Stomach (tissue), 9 donors: ENCODE measurements around the gene FBL. TPM values are rescaled to one million over a fixed set of nuclear protein-coding genes. Genes with fewer than 3 reads are reported as not detected.
"Not testable (repeated sequence)": the region's sequence is repeated elsewhere in the genome, so short reads cannot be mapped to it uniquely, and the experiment has no call there.

ENCODE experiments used
- DNase-seq, 2 donors: peaks; one replicate each; pipeline versions ENCODE4 v3.0.0 to v3.0.0-alpha.2; 2013 to 2019
- H3K27ac ChIP-seq, 5 donors: fragments of 200-600 bp in 4 of 5; sonication (generic) in 4 of 5; one replicate each; pipeline ENCODE4 v1.5.1; 2013 to 2019; ENCODE audit warnings: mild to moderate bottlenecking in 1 of 5, moderate library complexity in 1 of 5
- H3K27me3 ChIP-seq, 3 donors: fragments of 200-600 bp; sonication (generic); one replicate each; pipeline ENCODE4 v1.5.1; 2017 to 2019; ENCODE audit warnings: mixed run types in 1 of 3
- H3K36me3 ChIP-seq, 4 donors: fragments of 200-600 bp; sonication (generic); 1 replicate in 3 of 4; 2 replicates in 1 of 4; pipeline ENCODE4 v1.5.1; 2016 to 2019
- H3K4me1 ChIP-seq, 4 donors: fragments of 200-600 bp; sonication (generic); one replicate each; pipeline ENCODE4 v1.5.1; 2016 to 2019
- H3K4me3 ChIP-seq, 4 donors: fragments of 200-600 bp; sonication (generic) in 3 of 4; one replicate each; pipeline ENCODE4 v1.5.1; 2016 to 2019; ENCODE audit warnings: mild to moderate bottlenecking in 1 of 4
- H3K9me3 ChIP-seq, 4 donors: fragments of 200-600 bp; sonication (generic); one replicate each; pipeline ENCODE4 v1.5.1; 2016 to 2019
- CTCF ChIP-seq, 7 experiments: fragments of 450-650 bp in 4 of 7; fragments of 200-600 bp in 3 of 7; sonication (generic) in 3 of 7; IDR thresholded peaks; one replicate each; pipeline ENCODE4 v1.5.1; 2016 to 2019; ENCODE audit warnings: antibody characterized with exemption in 7 of 7, control low read depth in 2 of 7, mild to moderate bottlenecking in 1 of 7
- EP300 ChIP-seq: sonication (generic); formaldehyde crosslinking; IDR thresholded peaks from one replicate; pipeline ENCODE4 v1.6.1; 2017; ENCODE audit warnings: antibody characterized with exemption
- POLR2A ChIP-seq, 4 donors: fragments of 450-650 bp; IDR thresholded peaks; one replicate each; pipeline ENCODE4 v1.6.1; 2016; ENCODE audit warnings: antibody characterized with exemption in 4 of 4, control low read depth in 2 of 4, mild to moderate bottlenecking in 1 of 4, moderate library complexity in 1 of 4
- POLR2AphosphoS5 ChIP-seq, 3 donors: sonication (generic); formaldehyde crosslinking; IDR thresholded peaks; one replicate each; pipeline ENCODE4 v1.6.1; 2016; ENCODE audit warnings: antibody characterized with exemption in 3 of 3
- WGBS, 5 donors: extraction: QIAGEN DNeasy Blood & Tissue Kit in 3 of 5; methylation state at CpG; one replicate each; pipeline versions ENCODE4 v1.1.5 to v1.1.7; 2013 to 2018; 5-methylcytosine and 5-hydroxymethylcytosine counted together
- intact Hi-C: fragments of 100-400 bp; cut with DNase I; formaldehyde crosslinking; loops from one replicate; pipeline ENCODE4 v1.15.1; 2023; ENCODE audit warnings: low total_unique reads
- polyA plus RNA-seq, 3 donors: library from polyadenylated mRNA; stranded (reverse); fragments of 200-250 nt; gene quantifications; one replicate each; pipeline ENCODE4 v1.2.3, GENCODE V29; 2013
- total RNA-seq, 5 donors: library from RNA; depleted of rRNA; stranded (reverse); fragments of >200 nt; gene quantifications; one replicate each; pipeline versions ENCODE4 v1.1.0 to v1.2.3, GENCODE V29; 2014 to 2016
- donor health status: healthy with polysubstance abuse.
- donor health status: Bipolar disorder and iron deficiency.
- donor health status: healthy.

Gene FBL
- total and polyA plus RNA-seq, 8 donors = 59.8 to 331 (median 234) TPM

DNA sequence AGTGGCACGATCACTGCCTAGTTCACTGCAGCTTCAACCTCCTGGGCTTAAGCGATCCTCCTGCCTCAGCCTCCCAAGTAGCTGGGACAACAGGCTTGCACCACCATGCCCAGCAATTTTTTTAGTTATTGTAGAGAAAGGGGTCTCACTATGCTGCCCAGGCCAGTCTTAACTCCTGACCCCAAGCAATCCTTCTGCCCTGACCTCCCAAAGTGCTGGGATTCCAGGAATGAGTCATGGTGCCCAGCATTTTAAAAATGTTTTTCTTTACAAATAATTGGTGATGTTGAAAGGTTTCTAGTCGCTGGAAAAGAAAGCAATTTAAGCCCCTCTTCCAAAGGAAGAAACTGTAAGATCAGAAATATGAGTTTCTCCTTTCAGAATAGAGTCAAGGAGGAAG lies 31.6 kb downstream of the FBL start:
- Histone ChIP-seq H3K27ac (no peak overlapping the region), H3K27me3 (no peaks in the 10 kb centered on the region), H3K9me3 (peaks cover 0 to 3% (median 0%) of the 10 kb centered on the region in 4 donors), H3K4me1 (no peaks in the 10 kb centered on the region), H3K4me3 (no peak overlapping the region), H3K36me3 (peaks cover 0 to 29% (median 15%) of the 10 kb centered on the region in 4 donors)
- DNase-seq = no peak
- TF ChIP-seq POLR2AphosphoS5 (IDR thresholded peaks at IDR 0.05) = no peak
- intact Hi-C loops = no loop called here
- 84 to 91% (median 89%) methylated on average over 3 of the region's 3 CpGs for WGBS, 5 donors

- intact Hi-C loops = not testable (repeated sequence)
Observed at GRCh38 chr19:39814111-39814510, 32.1 kb downstream of the FBL start.

DNA sequence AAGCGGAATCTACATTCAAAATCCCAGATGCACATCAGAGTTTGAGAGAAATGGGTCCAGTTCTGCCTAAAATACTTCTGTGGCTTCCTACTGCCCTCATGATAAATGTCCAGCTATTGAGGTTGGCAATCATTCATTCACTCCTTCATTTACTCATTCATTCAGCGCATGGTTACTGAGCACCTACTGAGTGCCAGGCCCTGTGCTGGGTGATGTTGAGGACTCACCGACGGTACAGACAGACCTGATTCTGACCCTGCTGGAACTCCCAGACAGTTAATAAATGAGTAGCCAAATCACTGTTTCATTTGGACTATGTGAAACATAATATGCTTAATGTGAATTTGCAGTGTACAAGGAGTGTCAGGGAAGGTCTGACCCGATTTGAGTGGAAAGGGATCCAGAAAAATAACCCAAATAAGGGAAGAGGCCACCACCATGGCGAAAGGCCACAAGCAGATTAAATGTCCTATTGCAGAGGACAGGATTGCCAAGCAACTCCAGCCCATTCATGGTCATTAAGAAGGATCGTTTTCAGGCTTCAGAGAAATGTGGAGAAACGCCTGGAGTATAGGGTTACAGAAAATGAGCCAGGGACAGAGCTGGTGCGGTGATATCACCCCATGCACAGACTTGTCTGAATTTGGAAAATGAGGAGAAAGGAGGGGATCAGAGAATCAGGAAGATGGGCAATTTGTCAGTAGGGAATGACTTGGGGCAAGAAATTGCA lies 32.8 kb downstream of the FBL start:
- Histone ChIP-seq H3K36me3 (peaks cover 0 to 29% (median 15%) of the 10 kb centered on the region in 4 donors), H3K9me3 (peaks cover 0 to 8% (median 0%) of the 10 kb centered on the region in 4 donors), H3K27ac (peak overlapping the region in 1 of 5 donors; percentile 6), H3K4me3 (no peak overlapping the region), H3K4me1 (no peaks in the 10 kb centered on the region), H3K27me3 (no peaks in the 10 kb centered on the region)
- WGBS, 5 donors = 71 to 81% (median 75%) methylated on average over 9 of the region's 9 CpGs
- TF ChIP-seq CTCF (IDR thresholded peaks at IDR 0.05) = no peak
- TF ChIP-seq POLR2A (IDR thresholded peaks at IDR 0.05) = no peak
- TF ChIP-seq POLR2AphosphoS5 (IDR thresholded peaks at IDR 0.05) = no peak
- no peak for TF ChIP-seq EP300
- intact Hi-C loops = no loop called here
- DNase-seq = no peak

More at GRCh38 chr19:39814111-39814510, 32.1 kb downstream of the FBL start:
- not testable (repeated sequence) for H3K4me3 ChIP-seq, H3K9me3 ChIP-seq, H3K4me1 ChIP-seq, DNase-seq, H3K27me3 ChIP-seq
- Histone ChIP-seq H3K27ac (peak overlapping the region in 1 of 5 donors; percentile 6), H3K36me3 (peaks cover 0 to 29% (median 15%) of the 10 kb centered on the region in 4 donors)
- 91 to 94% (median 93%) methylated on average over 6 of the region's 6 CpGs for WGBS, 5 donors

- TF ChIP-seq POLR2AphosphoS5 (IDR thresholded peaks at IDR 0.05) (no peak), EP300 (no peak), CTCF (IDR thresholded peaks at IDR 0.05) (no peak), POLR2A (IDR thresholded peaks at IDR 0.05) (no peak)
- DNase-seq = no peak
- Histone ChIP-seq H3K27me3 (no peaks in the 10 kb centered on the region), H3K4me3 (no peak overlapping the region), H3K27ac (no peak overlapping the region), H3K9me3 (peaks cover 0 to 8% (median 0%) of the 10 kb centered on the region in 4 donors), H3K36me3 (peaks cover 0 to 15% (median 4%) of the 10 kb centered on the region in 4 donors), H3K4me1 (no peaks in the 10 kb centered on the region)
- whole genome bisulfite sequencing, 5 donors = 86 to 95% (median 88%) methylated on average over 4 of the region's 4 CpGs
- intact Hi-C loops = no loop called here
Observed at GRCh38 chr19:39811064-39811463, 35.1 kb downstream of the FBL start.

GRCh38 chr19:39810424-39810823 lies 35.8 kb downstream of the FBL start:
- no peak for DNase-seq
- H3K4me1 ChIP-seq = no peaks in the 10 kb centered on the region
- H3K27me3 ChIP-seq = peaks cover 0 to under 1% (median 0%) of the 10 kb centered on the region in 3 donors
- intact Hi-C loops = no loop called here
- no peak overlapping the region for H3K4me3 ChIP-seq
- TF ChIP-seq CTCF (IDR thresholded peaks at IDR 0.05) (no peak), POLR2AphosphoS5 (IDR thresholded peaks at IDR 0.05) (no peak), EP300 (no peak), POLR2A (IDR thresholded peaks at IDR 0.05) (no peak)
- H3K9me3 ChIP-seq = peaks cover 0 to 8% (median 0%) of the 10 kb centered on the region in 4 donors
- no peak overlapping the region for H3K27ac ChIP-seq
- H3K36me3 ChIP-seq = peaks cover 0 to 12% (median 2%) of the 10 kb centered on the region in 4 donors
- 81 to 92% (median 88%) methylated on average over 4 of the region's 4 CpGs for WGBS, 5 donors
